ENCODE measurements around the gene MMGT1.

Gene MMGT1

DNA sequence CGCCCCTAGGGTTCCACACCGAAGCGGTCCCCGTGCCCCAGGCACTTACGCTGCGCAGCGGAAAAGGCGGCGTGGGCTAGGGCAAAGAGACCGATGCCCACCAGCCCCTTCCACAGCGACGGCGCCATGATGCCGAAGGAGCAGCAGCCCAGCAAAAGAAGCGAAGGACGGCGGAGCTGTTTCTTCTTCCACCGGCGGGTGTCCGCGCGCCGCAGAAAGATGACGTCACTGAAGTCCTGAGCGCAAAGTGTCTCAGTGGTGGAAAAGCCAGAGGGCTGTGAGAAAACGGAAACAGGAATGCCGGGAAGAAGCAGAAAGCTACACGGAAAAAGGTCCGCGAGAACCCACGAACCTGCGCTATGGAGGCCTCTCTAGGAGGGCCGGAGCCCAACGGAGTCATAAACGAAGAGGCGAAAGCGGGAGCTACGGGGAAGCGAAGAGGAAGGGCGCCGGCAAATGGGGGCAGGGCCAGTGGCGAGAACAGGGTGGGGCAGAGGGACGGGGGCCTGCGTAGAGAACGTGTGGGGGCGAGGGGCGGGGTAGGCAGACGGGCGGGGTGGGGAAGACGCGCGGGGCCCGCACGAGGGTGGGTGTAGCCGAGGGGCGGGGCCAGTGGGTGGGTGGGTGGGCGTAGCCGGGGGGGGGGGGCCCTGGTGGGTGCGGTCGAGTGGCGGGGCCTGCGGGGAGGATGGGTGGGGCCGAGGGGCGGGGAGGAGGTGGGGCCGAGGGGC is at the start of gene MMGT1:
Gene MMGT1 (minus strand): TSS at position 441 of the 731 bp plus-strand sequence. CDS start 313 bp downstream, at position 128.
- DNase-seq: peak; percentile 92

- DNase-seq: no peak
Observed at GRCh38 chrX:136021903-136022302, 48.1 kb upstream of the MMGT1 start.

- DNase-seq: no peak
Observed at GRCh38 chrX:136021160-136021559, 47.4 kb upstream of the MMGT1 start.

DNA sequence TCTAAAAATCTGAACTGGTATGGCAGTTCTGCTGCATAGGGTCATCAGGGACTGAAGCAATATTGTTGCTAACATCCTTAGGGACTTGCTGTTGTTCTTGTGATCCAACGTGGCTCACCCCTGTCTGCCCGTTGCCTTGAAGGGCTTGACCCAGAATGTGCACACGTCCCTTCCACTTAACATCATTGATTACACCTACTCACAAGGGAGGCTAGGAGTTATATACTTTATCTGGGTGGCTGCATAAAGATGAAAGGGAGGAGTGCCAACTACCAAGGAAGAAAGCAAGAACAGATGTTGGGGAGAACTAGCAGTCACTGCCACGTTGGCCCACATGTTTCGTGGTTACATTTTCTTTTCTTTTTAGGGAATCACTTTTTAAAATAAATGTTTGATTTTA is 45.4 kb upstream of the MMGT1 start:
- DNase-seq: no peak

DNA sequence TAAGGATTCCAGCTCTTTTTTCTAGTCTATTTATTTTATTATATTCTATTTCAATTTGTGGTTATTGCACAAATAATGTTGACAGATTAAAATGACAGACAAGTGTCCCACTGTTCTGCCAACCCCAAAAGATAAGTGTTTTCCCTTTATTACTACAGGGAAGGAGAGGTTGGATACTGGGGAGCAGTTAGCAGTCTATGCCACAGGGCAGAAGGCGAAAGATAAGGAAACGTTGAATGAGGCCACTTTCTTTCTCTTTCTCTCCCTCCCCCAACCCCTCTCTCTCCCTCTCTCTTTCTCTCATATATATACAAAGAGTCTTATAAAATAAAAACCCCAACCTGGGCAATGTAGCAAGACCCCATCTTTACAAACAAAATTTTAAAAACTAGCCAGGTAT is 43.1 kb upstream of the MMGT1 start:
- DNase-seq: no peak

DNA sequence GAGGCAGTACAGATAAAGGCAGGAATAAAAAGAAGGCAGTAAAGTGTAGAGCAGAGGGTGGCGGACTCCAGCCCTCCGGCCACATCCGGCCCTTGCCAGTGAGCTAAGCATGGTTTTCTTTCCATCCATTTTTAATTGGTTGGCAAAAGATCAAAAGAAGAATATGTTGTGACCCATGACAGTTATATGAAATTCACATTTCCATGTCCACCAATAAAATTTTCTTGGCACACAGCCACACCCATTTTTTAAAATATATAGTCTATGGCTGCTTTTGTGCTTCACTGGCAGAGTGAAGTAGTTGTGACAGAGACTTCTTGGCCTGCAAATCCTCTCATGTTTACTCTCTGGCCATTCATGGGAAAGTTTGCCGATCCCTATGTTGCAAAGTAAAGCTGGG is 41.2 kb upstream of the MMGT1 start:
- no peak for DNase-seq

DNA sequence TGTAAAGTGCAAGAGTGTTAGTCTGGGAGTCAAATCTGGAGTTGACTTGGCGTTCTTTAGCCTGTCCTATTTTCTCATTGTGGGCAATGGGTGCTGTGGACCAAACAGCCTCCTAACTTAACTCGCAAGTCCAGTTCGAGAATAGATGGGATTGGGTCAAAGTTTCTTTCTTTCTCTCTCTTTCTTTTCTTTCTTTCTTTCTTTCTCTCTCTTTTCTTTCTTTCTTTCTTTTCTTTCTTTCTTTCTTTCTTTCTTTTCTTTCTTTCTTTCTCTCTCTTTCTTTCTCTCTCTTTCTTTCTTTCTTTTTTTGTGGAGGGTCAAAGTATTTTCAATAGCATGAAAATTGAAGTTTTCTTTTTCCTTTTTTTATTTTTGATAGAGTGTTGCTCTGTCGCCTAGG is 14.5 kb upstream of the MMGT1 start:
- no peak for DNase-seq

DNA sequence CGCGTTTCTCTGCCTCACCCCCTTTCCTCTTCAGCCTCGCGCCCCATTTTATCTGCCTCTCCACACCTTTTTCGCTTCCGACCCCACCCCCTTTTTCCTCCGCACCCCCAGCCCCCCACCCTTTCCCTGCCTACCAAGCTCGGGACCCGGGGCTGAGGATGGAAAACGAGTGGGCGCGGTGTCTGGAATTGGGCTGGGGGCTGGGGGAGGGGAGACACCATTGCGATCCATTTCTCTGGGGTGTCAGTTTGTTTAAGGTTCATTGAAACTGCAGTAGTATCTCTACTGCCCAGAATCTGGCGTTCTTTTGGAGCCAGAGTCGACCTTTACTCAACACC is 12.2 kb upstream of the MMGT1 start:
- DNase-seq: no peak

DNA sequence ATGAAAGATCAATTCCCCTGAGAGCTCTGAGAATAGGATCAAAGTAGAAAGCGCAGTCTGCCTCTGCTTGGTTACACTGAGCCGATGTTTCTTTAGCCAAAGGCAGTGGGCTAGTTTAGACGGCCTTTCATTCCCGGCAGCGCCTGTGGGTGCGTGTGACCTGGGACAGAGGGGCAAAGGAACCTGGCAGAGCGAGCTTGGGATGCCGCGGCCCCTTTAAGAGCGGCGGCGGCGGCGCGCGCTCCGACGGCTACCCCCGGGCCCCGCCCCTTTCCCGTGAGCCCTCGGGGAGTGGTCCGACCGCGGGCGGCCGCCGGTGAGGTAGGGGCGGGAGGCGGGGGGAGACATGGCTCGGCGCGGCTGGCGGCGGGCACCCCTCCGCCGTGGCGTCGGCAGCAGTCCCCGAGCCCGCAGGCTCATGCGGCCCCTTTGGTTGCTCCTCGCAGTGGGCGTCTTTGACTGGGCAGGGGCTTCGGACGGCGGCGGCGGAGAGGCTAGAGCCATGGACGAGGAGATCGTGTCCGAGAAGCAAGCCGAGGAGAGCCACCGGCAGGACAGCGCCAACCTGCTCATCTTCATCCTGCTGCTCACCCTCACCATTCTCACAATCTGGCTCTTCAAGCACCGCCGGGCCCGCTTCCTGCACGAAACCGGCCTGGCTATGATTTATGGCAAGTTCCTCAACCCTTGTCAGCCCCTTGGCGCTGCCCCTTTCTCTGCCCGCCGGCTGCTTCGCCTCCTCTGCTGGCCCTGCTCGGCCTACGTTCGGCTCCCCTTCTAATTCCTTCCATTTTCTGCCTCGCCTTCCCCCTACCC is 11.6 kb upstream of the MMGT1 start, which contains the start of gene SLC9A6:
Gene SLC9A6 (plus strand): TSS at position 279 of the 816 bp plus-strand sequence. CDS start 224 bp downstream, at position 503.
- DNase-seq: peak; percentile 87

DNA sequence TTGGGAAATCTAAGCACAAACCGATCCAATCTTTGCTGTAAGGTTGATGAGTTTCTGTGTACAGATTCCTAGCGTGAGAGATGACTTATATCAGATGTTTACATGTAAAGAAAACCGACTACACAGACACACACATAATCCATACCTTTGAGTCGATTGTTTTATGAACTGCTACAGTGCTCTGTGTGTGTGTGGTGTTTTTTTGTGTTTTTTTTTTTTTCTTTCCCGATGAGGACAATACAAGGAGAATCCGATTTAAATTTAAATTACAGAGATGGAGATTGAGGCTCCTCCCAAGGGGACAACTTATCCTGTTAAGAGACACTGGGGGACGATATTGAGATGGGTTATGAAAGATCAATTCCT is 11.0 kb upstream of the MMGT1 start:
- no peak for DNase-seq

DNA sequence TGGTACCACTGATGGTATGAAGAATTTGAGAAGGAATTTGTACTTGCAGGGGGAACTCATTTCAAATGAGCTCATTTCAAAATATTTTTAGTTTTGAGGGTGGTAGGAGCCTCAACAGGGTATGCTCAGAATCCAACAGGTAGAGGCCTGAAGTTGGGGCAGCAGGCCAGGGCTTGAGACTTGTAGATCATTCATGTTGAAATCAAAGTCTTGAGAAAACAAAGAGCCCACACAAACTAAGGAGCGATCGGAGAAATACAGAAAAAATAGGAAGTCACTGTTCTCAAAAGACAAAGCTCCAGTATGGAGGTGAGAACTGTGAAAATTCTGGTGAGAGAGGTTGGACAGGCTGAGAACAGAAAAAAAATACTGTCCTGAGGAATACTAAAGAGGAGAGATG is 10.5 kb upstream of the MMGT1 start:
- no peak for DNase-seq

DNA sequence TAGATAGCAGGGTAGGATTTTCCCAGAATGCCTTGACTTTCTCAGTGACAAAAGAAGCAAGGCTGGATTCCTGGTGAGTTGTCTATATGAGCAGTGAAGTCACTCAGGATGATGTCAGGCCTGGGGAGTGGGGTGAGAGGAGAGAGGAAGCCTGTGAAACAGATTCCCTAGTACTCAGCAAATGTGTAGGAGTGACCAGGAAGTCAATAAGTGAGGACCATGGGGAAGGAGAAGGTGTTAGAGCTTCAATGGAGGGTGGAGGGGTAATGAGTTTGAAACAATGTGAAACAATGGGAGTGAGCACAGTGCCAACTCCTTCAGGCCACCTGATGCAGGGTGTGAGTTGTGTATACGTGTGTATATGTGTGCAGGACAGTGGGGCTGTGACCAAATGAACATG is 9.1 kb upstream of the MMGT1 start:
- no peak for DNase-seq

- no peak for DNase-seq
Observed at GRCh38 chrX:135981668-135982067, 7.9 kb upstream of the MMGT1 start.

DNA sequence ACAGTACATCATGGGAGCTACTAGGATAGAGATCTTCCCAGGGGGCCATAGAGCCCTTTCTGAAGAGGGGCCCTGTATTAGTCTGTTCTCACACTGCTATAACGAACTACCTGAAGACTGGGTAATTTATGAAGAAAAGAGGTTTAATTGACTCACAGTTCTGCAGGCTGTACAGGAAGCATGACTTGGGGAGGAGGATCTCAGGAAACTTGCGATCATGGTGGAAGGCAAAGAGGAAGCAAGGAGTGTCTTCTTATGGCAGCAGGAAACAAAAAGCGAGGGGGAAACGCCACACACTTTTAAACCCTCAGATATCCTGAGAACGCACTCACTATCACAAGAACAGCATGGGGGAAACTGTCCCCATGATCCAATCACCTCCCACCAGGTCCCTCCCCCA is 7.2 kb upstream of the MMGT1 start:
- no peak for DNase-seq

- DNase-seq: peak; percentile 2
Observed at GRCh38 chrX:135977611-135978010, 3.8 kb upstream of the MMGT1 start.

- no peak for DNase-seq
Observed at GRCh38 chrX:135975421-135975820, 1.6 kb upstream of the MMGT1 start.

- peak; percentile 88 for DNase-seq
Observed at GRCh38 chrX:135974279-135974856, 580 bp upstream of the MMGT1 start.

GRCh38 chrX:135973025-135973547 is 702 bp downstream of the MMGT1 start:
- DNase-seq: peak; percentile 48

- DNase-seq: no peak
Observed at GRCh38 chrX:135951291-135951690, 22.5 kb downstream of the MMGT1 start.

DNA sequence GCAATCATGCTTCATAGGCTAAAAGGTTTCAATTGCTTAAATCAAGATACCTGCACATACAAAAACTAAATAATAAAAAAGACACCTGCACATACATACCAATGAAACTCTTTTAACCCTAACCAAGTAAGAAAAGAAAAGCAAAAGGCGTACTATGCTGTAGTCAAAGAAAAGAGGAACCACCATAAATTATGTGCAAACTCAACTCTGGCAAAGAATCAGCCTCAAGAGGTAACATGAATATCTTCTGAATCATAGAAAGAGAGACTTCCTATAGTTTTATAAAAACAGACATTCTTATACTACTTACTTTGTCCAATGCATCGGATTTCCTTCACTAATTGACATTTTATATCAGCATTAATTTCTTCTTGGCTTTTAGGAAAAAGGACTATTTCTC is 29.3 kb downstream of the MMGT1 start:
- DNase-seq: no peak

DNA sequence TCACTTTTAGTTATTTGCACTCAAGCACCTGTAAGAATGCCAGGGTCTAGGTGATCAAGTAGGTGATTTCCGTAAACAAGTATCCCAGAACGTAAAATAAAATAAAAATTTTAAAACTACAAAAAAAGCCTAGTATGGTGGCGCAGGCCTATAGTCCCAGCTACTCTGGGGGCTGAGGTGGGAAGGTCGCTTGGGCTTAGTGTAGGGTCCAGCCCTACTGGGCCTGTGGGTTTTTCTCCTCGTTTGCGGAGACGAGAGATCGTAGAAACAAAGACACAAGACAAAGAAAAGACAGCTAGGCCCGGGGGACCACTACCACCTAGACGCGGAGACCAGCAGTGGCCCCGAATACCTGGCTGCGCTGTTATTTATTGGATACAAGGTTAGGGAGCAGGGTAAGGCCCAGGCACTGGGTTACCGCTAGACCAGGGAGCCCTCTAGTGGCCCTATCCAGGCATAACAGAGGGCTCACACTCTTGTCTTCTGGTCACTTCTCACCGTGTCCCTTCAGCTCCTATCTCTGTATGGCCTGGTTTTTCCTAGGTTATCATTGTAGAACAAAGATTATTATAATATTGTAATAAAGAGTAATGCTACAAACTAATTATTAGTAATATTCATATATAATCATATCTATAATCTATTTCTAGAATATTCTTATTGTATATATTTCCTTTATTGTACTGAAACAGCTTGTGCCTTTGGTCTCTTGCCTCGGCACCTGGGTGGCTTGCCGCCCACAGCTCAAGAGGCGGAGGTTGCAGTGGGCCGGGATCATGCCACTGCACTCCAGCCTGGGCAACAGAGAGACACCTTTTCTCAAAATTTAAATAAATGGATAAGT is 41.9 kb downstream of the MMGT1 start:
- peak; percentile 45 for DNase-seq

GRCh38 chrX:135927897-135928296 is 45.9 kb downstream of the MMGT1 start:
- no peak for DNase-seq

DNA sequence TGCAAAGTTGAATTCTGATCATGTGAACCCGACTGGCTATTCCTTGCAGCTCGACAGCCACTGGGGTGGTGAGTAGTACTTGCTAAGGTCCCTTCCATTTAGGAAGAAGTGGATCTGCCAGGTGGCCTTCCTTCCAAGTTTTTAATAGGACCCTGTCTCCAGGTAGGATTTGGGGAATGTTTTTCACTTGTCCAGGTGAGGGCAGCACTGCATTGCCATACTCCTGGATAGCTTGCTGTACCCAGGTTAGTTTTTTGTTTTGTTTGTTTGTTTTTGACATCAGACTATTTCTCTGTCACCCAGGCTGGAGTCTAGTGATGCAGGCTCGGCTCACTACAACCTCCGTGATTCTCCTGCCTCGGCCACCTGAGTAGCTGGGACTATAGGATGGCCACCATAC is 50.4 kb downstream of the MMGT1 start:
- peak; percentile 10 for DNase-seq

Measured in NCI-H69 (cell line).